ENCODE results near the gene TIMM8A.

DNA sequence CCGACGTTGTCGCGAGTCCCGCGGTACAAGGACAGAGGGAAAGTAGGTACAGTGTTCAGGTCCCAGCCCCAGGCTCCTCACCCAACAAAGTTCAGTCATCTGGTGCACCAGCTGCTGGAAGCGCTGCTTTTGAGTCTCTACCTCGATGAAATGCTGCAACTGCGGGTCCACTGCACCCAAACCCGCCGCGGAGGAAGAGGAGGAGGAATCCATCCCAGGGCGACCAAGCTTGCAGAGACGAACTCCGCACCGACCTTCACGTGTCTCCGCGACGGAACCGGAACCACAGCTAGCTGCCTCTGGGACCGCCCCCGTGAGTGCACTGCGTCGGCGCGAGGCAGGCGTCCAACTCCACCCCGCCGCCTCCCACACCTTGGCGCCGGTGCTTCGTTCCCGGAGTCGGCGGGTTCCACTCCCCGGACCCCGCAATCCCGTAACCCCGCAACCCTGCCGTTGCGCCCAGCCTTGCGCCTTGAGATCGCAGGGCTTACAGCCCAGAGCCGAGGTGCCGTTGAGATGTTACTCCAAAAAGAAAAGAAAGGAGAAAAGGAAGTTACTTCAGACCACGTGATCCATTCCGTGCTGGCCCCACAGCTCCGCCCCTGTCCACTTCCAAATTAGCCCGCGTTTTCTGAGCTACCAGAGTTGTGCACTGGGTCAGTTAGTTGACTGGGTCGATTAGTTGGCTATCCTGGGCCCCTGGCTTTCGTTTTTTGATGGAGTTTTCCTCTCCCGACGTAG, at the start of gene TIMM8A:
- TF ChIP-seq, protein P1, sequence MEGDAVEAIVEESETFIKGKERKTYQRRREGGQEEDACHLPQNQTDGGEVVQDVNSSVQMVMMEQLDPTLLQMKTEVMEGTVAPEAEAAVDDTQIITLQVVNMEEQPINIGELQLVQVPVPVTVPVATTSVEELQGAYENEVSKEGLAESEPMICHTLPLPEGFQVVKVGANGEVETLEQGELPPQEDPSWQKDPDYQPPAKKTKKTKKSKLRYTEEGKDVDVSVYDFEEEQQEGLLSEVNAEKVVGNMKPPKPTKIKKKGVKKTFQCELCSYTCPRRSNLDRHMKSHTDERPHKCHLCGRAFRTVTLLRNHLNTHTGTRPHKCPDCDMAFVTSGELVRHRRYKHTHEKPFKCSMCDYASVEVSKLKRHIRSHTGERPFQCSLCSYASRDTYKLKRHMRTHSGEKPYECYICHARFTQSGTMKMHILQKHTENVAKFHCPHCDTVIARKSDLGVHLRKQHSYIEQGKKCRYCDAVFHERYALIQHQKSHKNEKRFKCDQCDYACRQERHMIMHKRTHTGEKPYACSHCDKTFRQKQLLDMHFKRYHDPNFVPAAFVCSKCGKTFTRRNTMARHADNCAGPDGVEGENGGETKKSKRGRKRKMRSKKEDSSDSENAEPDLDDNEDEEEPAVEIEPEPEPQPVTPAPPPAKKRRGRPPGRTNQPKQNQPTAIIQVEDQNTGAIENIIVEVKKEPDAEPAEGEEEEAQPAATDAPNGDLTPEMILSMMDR (IDR thresholded peaks at IDR 0.05; ENCODE audit: low read length), result no peak
- TF ChIP-seq EZH2 (IDR thresholded peaks at IDR 0.05; ENCODE audit: borderline replicate concordance, low read length), result no peak
